ENCODE measurements around the gene ATP13A5. TPM values are rescaled to one million over a fixed set of nuclear protein-coding genes. Genes with fewer than 3 reads are reported as not detected.

Gene ATP13A5
- polyA plus RNA-seq, 4 donors: 0.21 TPM; not detected in 3

- H3K27me3 ChIP-seq (ENCODE audit: control insufficient read depth in 3 of 3, insufficient read depth in 3 of 3, low read length in 3 of 3): peaks cover 0 to 21% (median 3%) of the 10 kb centered on the region in 3 donors
- H3K4me1 ChIP-seq (ENCODE audit: control insufficient read depth in 3 of 3, insufficient read depth in 2 of 3, low read depth in 1 of 3, low read length in 2 of 3): peaks cover 0 to 2% (median 0%) of the 10 kb centered on the region in 3 donors
- H3K36me3 ChIP-seq (ENCODE audit: control insufficient read depth in 3 of 3, insufficient read depth in 2 of 3, low read depth in 1 of 3, low read length in 3 of 3): no peaks in the 10 kb centered on the region
- H3K9me3 ChIP-seq (ENCODE audit: control insufficient read depth in 2 of 2, insufficient read depth in 1 of 2, low read depth in 1 of 2, low read length in 1 of 2): peaks cover 0 to 2% of the 10 kb centered on the region in 2 donors
- H3K4me3 ChIP-seq (ENCODE audit: low read depth in 1 of 3, low read length in 3 of 3): peak within 1 kb of the TSS in 2 of 3 donors; percentile 46 to 47
- 2 to 4% (median 2%) methylated on average over 59 to 93 of the region's 93 CpGs for whole genome bisulfite sequencing, 3 donors
- FAIRE-seq (no peak), DNase-seq (peak; percentile 49 to 73)
- H3K27ac ChIP-seq (ENCODE audit: low read depth in 1 of 3, low read length in 2 of 3): no peak within 1 kb of the TSS
These were observed 137.5 kb downstream of the ATP13A5 start, which contains the start of gene PLAAT1 for GRCh38 chr3:193240850-193241706. Gene PLAAT1, plus strand, starts transcription at chr3:193241222. Its CDS starts 14,429 bp downstream, at chr3:193255651.

GRCh38 chr3:193240436-193240849 lies 138.1 kb downstream of the ATP13A5 start:
- WGBS, 3 donors: 0 to 6% (median 5%) methylated on average over 8 to 9 of the region's 9 CpGs
- DNase-seq (no peak), FAIRE-seq (no peak)
- Histone ChIP-seq H3K9me3 (ENCODE audit: control insufficient read depth in 2 of 2, insufficient read depth in 1 of 2, low read depth in 1 of 2, low read length in 1 of 2) (peaks cover 0 to 2% of the 10 kb centered on the region in 2 donors), H3K4me3 (ENCODE audit: low read depth in 1 of 3, low read length in 3 of 3) (peak overlapping the region in 2 of 3 donors; percentile 46 to 47), H3K36me3 (ENCODE audit: control insufficient read depth in 3 of 3, insufficient read depth in 2 of 3, low read depth in 1 of 3, low read length in 3 of 3) (no peaks in the 10 kb centered on the region), H3K27me3 (ENCODE audit: control insufficient read depth in 3 of 3, insufficient read depth in 3 of 3, low read length in 3 of 3) (peaks cover 0 to 21% (median 3%) of the 10 kb centered on the region in 3 donors), H3K27ac (ENCODE audit: low read depth in 1 of 3, low read length in 2 of 3) (no peak overlapping the region), H3K4me1 (ENCODE audit: control insufficient read depth in 3 of 3, insufficient read depth in 2 of 3, low read depth in 1 of 3, low read length in 2 of 3) (peaks cover 0 to 2% (median 0%) of the 10 kb centered on the region in 3 donors)

GRCh38 chr3:193237030-193237429 lies 141.5 kb downstream of the ATP13A5 start:
- Histone ChIP-seq H3K27ac (ENCODE audit: low read depth in 1 of 3, low read length in 2 of 3) (no peak overlapping the region), H3K9me3 (ENCODE audit: control insufficient read depth in 2 of 2, insufficient read depth in 1 of 2, low read depth in 1 of 2, low read length in 1 of 2) (no peaks in the 10 kb centered on the region), H3K4me3 (ENCODE audit: low read depth in 1 of 3, low read length in 3 of 3) (no peak overlapping the region), H3K4me1 (ENCODE audit: control insufficient read depth in 3 of 3, insufficient read depth in 2 of 3, low read depth in 1 of 3, low read length in 2 of 3) (peaks cover 0 to 2% (median 0%) of the 10 kb centered on the region in 3 donors), H3K27me3 (ENCODE audit: control insufficient read depth in 3 of 3, insufficient read depth in 3 of 3, low read length in 3 of 3) (peaks cover 0 to 12% (median 3%) of the 10 kb centered on the region in 3 donors), H3K36me3 (ENCODE audit: control insufficient read depth in 3 of 3, insufficient read depth in 2 of 3, low read depth in 1 of 3, low read length in 3 of 3) (no peaks in the 10 kb centered on the region)
- no peak for FAIRE-seq
- WGBS, 3 donors: 59 to 62% (median 61%) methylated on average over 5 of the region's 5 CpGs
- no peak for DNase-seq

GRCh38 chr3:193236599-193236998 lies 142.0 kb downstream of the ATP13A5 start:
- H3K4me3 ChIP-seq (ENCODE audit: low read depth in 1 of 3, low read length in 3 of 3): no peak overlapping the region
- FAIRE-seq: no peak
- no peak overlapping the region for H3K27ac ChIP-seq (ENCODE audit: low read depth in 1 of 3, low read length in 2 of 3)
- peaks cover 0 to 8% (median 3%) of the 10 kb centered on the region in 3 donors for H3K27me3 ChIP-seq (ENCODE audit: control insufficient read depth in 3 of 3, insufficient read depth in 3 of 3, low read length in 3 of 3)
- 18 to 58% (median 30%) methylated on average over 4 of the region's 4 CpGs for WGBS, 3 donors
- no peaks in the 10 kb centered on the region for H3K9me3 ChIP-seq (ENCODE audit: control insufficient read depth in 2 of 2, insufficient read depth in 1 of 2, low read depth in 1 of 2, low read length in 1 of 2)
- DNase-seq: no peak
- H3K36me3 ChIP-seq (ENCODE audit: control insufficient read depth in 3 of 3, insufficient read depth in 2 of 3, low read depth in 1 of 3, low read length in 3 of 3): no peaks in the 10 kb centered on the region
- H3K4me1 ChIP-seq (ENCODE audit: control insufficient read depth in 3 of 3, insufficient read depth in 2 of 3, low read depth in 1 of 3, low read length in 2 of 3): peaks cover 0 to 2% (median 0%) of the 10 kb centered on the region in 3 donors

- Histone ChIP-seq H3K27ac (ENCODE audit: low read depth in 1 of 3, low read length in 2 of 3) (no peak overlapping the region), H3K4me1 (ENCODE audit: control insufficient read depth in 3 of 3, insufficient read depth in 2 of 3, low read depth in 1 of 3, low read length in 2 of 3) (no peaks in the 10 kb centered on the region), H3K36me3 (ENCODE audit: control insufficient read depth in 3 of 3, insufficient read depth in 2 of 3, low read depth in 1 of 3, low read length in 3 of 3) (no peaks in the 10 kb centered on the region), H3K9me3 (ENCODE audit: control insufficient read depth in 2 of 2, insufficient read depth in 1 of 2, low read depth in 1 of 2, low read length in 1 of 2) (no peaks in the 10 kb centered on the region), H3K4me3 (ENCODE audit: low read depth in 1 of 3, low read length in 3 of 3) (no peak overlapping the region), H3K27me3 (ENCODE audit: control insufficient read depth in 3 of 3, insufficient read depth in 3 of 3, low read length in 3 of 3) (peaks cover 0 to 3% (median 2%) of the 10 kb centered on the region in 3 donors)
- FAIRE-seq (no peak), DNase-seq (no peak)
- WGBS, 3 donors: 67 to 80% (median 76%) methylated on average over 6 of the region's 6 CpGs
These were observed 147.4 kb downstream of the ATP13A5 start for GRCh38 chr3:193231201-193231600.

- Histone ChIP-seq H3K9me3 (ENCODE audit: control insufficient read depth in 2 of 2, insufficient read depth in 1 of 2, low read depth in 1 of 2, low read length in 1 of 2) (no peaks in the 10 kb centered on the region), H3K36me3 (ENCODE audit: control insufficient read depth in 3 of 3, insufficient read depth in 2 of 3, low read depth in 1 of 3, low read length in 3 of 3) (no peaks in the 10 kb centered on the region), H3K27ac (ENCODE audit: low read depth in 1 of 3, low read length in 2 of 3) (no peak overlapping the region), H3K4me1 (ENCODE audit: control insufficient read depth in 3 of 3, insufficient read depth in 2 of 3, low read depth in 1 of 3, low read length in 2 of 3) (no peaks in the 10 kb centered on the region), H3K4me3 (ENCODE audit: low read depth in 1 of 3, low read length in 3 of 3) (no peak overlapping the region), H3K27me3 (ENCODE audit: control insufficient read depth in 3 of 3, insufficient read depth in 3 of 3, low read length in 3 of 3) (peaks cover 0 to 3% (median 3%) of the 10 kb centered on the region in 3 donors)
- whole genome bisulfite sequencing, 3 donors: 78 to 86% (median 78%) methylated on average over 4 of the region's 4 CpGs
- no peak for DNase-seq
- no peak for FAIRE-seq
These were observed 147.9 kb downstream of the ATP13A5 start for GRCh38 chr3:193230610-193231009.

GRCh38 chr3:193229851-193230420 lies 148.6 kb downstream of the ATP13A5 start:
- H3K4me3 ChIP-seq (ENCODE audit: low read depth in 1 of 3, low read length in 3 of 3): no peak overlapping the region
- no peak overlapping the region for H3K27ac ChIP-seq (ENCODE audit: low read depth in 1 of 3, low read length in 2 of 3)
- H3K27me3 ChIP-seq (ENCODE audit: control insufficient read depth in 3 of 3, insufficient read depth in 3 of 3, low read length in 3 of 3): peaks cover 0 to 3% (median 3%) of the 10 kb centered on the region in 3 donors
- no peak for DNase-seq
- no peaks in the 10 kb centered on the region for H3K4me1 ChIP-seq (ENCODE audit: control insufficient read depth in 3 of 3, insufficient read depth in 2 of 3, low read depth in 1 of 3, low read length in 2 of 3)
- 76 to 87% (median 78%) methylated on average over 4 of the region's 4 CpGs for WGBS, 3 donors
- FAIRE-seq: no peak
- no peaks in the 10 kb centered on the region for H3K36me3 ChIP-seq (ENCODE audit: control insufficient read depth in 3 of 3, insufficient read depth in 2 of 3, low read depth in 1 of 3, low read length in 3 of 3)
- H3K9me3 ChIP-seq (ENCODE audit: control insufficient read depth in 2 of 2, insufficient read depth in 1 of 2, low read depth in 1 of 2, low read length in 1 of 2): no peaks in the 10 kb centered on the region

- H3K27me3 ChIP-seq (ENCODE audit: control insufficient read depth in 3 of 3, insufficient read depth in 3 of 3, low read length in 3 of 3): peaks cover 0 to 3% (median 3%) of the 10 kb centered on the region in 3 donors
- 76 to 93% (median 84%) methylated on average over 6 of the region's 6 CpGs for WGBS, 3 donors
- no peaks in the 10 kb centered on the region for H3K9me3 ChIP-seq (ENCODE audit: control insufficient read depth in 2 of 2, insufficient read depth in 1 of 2, low read depth in 1 of 2, low read length in 1 of 2)
These were observed 150.3 kb downstream of the ATP13A5 start for GRCh38 chr3:193228206-193228605.

More at GRCh38 chr3:193228206-193228605, 150.3 kb downstream of the ATP13A5 start:
- FAIRE-seq (no peak), DNase-seq (no peak)
- Histone ChIP-seq H3K4me1 (ENCODE audit: control insufficient read depth in 3 of 3, insufficient read depth in 2 of 3, low read depth in 1 of 3, low read length in 2 of 3) (no peaks in the 10 kb centered on the region), H3K4me3 (ENCODE audit: low read depth in 1 of 3, low read length in 3 of 3) (no peak overlapping the region), H3K27ac (ENCODE audit: low read depth in 1 of 3, low read length in 2 of 3) (no peak overlapping the region), H3K36me3 (ENCODE audit: control insufficient read depth in 3 of 3, insufficient read depth in 2 of 3, low read depth in 1 of 3, low read length in 3 of 3) (no peaks in the 10 kb centered on the region)

Measured in small intestine (tissue), 7 donors.